ENCODE results near the gene TMIGD2.
"Not testable (repeated sequence)": the region's sequence is repeated elsewhere in the genome, so short reads cannot be mapped to it uniquely, and the experiment has no call there.

The TMIGD2 gene

DNA sequence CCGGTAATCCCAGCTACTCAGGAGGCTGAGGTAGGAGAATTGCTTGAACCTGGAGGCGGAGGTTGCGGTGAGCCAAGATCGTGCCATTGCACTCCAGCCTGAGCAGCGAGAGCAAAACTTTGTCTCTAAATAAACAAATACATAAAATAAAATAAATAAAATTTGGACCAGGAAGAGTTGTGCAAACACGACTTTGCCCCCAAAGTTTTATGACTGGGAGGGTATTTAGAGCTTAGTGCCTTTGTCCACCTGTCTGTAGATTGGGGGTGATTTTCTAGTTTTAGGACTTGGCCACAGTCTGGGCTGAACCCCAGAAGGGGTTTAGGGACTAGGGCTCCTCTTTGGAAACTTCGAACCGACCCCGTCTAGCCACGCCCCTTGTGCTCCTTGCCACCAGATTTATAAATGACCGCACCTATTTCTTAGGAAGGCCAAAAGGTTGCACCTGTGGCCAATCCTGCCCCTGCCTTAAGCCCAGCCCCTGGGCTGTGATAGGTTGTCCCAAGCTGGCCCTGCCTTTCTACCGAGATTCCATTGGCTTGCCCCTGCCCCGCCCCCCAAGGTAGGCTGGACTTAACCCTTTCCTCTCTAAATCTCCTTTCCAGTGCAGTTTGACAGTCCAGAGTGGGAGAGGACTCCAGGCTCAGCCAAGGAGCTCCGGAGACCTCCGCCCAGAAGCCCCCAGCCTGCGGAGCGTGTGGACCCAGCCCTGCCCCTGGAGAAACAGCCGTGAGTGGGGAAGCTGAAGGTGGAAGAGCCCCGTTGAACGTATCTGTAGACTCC lies 17.8 kb downstream of the TMIGD2 start:
- Histone ChIP-seq H3K36me3 (ENCODE audit: control insufficient read depth, insufficient read depth, low read length) (no peaks in the 10 kb centered on the region), H3K4me1 (ENCODE audit: control insufficient read depth, insufficient read depth, low read length) (no peaks in the 10 kb centered on the region), H3K27ac (ENCODE audit: low read depth, low read length) (no peak overlapping the region), H3K9ac (ENCODE audit: low read length) (no peak overlapping the region), H3K4me3 (ENCODE audit: low read length) (peak overlapping the region; percentile 38), H3K27me3 (ENCODE audit: control insufficient read depth, insufficient read depth, low read length) (peaks cover 15% of the 10 kb centered on the region)

DNA sequence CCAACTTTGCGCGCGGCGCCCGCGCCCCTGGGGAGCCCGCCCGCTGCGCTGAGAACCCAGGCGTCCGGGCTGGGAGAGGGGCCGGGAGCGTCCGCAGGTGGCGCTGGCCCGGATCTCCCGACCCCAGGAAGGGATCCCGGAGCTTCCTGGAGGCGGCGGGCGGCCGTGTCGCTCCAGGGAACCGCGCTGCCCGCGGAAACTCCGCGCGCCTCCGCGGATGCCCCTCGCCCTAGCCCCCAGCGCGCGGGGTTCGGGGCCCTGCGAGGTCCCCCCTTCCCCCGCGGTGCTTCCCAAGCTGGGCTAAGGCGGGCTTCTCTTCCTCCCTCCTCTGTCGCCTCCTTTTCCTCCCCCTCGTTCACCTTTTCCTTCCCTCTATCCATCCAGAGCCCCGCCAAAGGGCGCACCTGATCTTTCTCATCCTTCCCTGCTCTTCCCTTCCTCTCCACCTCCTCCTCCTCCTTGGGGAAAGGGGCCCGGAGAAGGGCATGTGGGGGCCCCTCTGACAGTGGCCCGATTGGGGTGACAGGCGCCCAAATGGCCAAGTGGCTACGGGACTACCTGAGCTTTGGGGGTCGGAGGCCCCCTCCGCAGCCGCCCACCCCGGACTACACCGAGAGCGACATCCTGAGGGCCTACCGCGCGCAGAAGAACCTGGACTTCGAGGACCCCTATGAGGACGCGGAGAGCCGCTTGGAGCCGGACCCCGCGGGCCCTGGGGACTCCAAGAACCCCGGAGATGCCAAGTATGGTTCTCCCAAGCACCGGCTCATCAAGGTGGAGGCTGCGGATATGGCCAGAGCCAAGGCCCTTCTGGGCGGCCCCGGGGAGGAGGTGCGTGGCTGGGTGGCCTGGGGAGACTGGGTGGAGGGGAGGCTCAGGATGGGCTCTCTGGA lies 22.4 kb downstream of the TMIGD2 start:
- Histone ChIP-seq H3K9ac (ENCODE audit: low read length) (no peak overlapping the region), H3K4me1 (ENCODE audit: control insufficient read depth, insufficient read depth, low read length) (no peaks in the 10 kb centered on the region), H3K36me3 (ENCODE audit: control insufficient read depth, insufficient read depth, low read length) (no peaks in the 10 kb centered on the region), H3K4me3 (ENCODE audit: low read length) (peak overlapping the region; percentile 32), H3K27ac (ENCODE audit: low read depth, low read length) (no peak overlapping the region), H3K27me3 (ENCODE audit: control insufficient read depth, insufficient read depth, low read length) (peaks cover 23% of the 10 kb centered on the region)

DNA sequence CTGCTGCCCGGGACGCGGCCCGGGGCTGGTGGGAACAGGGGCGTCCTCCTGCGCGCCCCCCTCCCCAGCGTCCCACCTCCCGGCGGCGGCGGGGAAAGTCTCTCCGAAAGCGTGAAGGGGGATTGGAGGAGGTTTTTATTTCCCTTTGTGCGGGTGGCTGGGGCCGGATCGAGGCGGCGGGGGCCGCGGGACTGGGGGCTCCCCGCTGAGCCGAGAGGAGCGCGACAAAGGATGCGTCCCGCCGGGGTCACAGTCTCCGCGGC lies 23.0 kb downstream of the TMIGD2 start:
- H3K27ac ChIP-seq (ENCODE audit: low read depth, low read length), result no peak overlapping the region
- no peak overlapping the region for H3K4me3 ChIP-seq (ENCODE audit: low read length)
- no peak overlapping the region for H3K9ac ChIP-seq (ENCODE audit: low read length)
- peaks cover 23% of the 10 kb centered on the region for H3K27me3 ChIP-seq (ENCODE audit: control insufficient read depth, insufficient read depth, low read length)
- no peaks in the 10 kb centered on the region for H3K36me3 ChIP-seq (ENCODE audit: control insufficient read depth, insufficient read depth, low read length)
- H3K4me1 ChIP-seq (ENCODE audit: control insufficient read depth, insufficient read depth, low read length), result no peaks in the 10 kb centered on the region

DNA sequence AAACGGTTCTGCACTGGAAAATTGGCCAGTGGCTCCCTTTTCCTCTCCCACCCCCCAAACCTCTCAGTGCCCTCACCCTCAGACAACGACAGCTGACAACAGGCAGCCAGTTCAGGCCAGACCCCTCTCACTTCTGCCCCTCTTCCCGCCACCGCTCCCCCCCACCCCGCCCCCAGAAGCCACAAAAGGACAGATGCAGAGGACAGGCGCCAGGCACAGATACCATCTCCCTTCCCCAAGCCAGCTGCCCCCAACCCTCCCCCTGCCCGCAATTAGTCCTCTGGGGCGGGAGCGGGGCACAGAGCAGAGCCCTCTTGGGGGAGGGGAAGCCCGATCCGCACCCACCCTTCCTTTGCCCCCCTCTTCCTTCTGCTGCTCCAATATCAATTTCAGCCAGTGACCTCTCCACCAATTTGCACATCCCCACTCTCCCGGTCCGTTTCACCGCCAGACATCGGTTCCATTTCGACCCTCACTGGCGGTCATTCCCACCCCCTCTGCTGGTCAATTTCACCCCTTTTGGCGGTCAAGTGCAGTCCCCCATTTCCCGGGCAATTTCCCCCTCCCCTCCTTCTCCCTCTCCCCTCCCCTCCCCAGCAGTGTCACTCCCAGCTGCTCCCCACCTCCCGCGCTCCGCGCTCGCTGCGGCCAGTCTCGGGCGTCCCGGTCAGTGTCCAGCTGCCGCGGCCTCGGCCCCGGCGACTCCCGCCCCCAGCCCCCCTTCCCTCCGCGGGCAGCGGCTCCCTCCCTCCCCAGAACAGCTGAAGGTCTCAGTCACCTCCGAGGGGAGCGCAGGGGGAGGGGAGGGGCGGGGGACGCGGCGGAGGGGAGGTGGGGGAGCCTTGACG lies 23.5 kb downstream of the TMIGD2 start, which contains the start of gene SHD:
Gene SHD, plus strand, starts transcription at position 848 of the 848 bp plus-strand sequence. CDS start 798 bp downstream, outside the sequence.
- H3K4me1 ChIP-seq (ENCODE audit: control insufficient read depth, insufficient read depth, low read length), result no peaks in the 10 kb centered on the region
- no peak within 1 kb of the TSS for H3K27ac ChIP-seq (ENCODE audit: low read depth, low read length)
- peaks cover 23% of the 10 kb centered on the region for H3K27me3 ChIP-seq (ENCODE audit: control insufficient read depth, insufficient read depth, low read length)
- no peak within 1 kb of the TSS for H3K9ac ChIP-seq (ENCODE audit: low read length)
- no peaks in the 10 kb centered on the region for H3K36me3 ChIP-seq (ENCODE audit: control insufficient read depth, insufficient read depth, low read length)
- peak within 1 kb of the TSS; percentile 32 for H3K4me3 ChIP-seq (ENCODE audit: low read length)

DNA sequence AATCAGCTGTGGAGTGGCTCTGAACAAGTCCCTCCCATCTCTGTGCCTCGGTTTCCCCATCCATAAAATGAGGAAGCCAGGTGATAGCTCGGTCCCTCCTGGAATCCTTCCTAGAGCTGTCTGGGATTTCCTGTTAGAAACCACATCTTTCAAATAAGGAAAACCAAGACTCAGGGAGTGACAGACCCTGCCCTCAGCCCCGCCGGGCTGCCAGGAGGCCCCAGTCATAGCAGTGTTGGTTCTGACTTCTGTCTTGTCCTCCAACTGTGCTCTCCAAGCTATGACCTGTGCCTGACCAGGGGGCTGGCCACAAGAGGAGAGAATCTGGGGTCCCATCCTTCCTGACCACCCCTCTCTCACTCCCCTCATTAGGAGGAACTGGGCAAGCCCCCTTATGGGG lies 24.2 kb downstream of the TMIGD2 start:
- Histone ChIP-seq H3K4me1 (ENCODE audit: control insufficient read depth, insufficient read depth, low read length) (no peaks in the 10 kb centered on the region), H3K9ac (ENCODE audit: low read length) (no peak overlapping the region), H3K27ac (ENCODE audit: low read depth, low read length) (no peak overlapping the region), H3K36me3 (ENCODE audit: control insufficient read depth, insufficient read depth, low read length) (no peaks in the 10 kb centered on the region), H3K27me3 (ENCODE audit: control insufficient read depth, insufficient read depth, low read length) (peaks cover 23% of the 10 kb centered on the region), H3K4me3 (ENCODE audit: low read length) (no peak overlapping the region)

DNA sequence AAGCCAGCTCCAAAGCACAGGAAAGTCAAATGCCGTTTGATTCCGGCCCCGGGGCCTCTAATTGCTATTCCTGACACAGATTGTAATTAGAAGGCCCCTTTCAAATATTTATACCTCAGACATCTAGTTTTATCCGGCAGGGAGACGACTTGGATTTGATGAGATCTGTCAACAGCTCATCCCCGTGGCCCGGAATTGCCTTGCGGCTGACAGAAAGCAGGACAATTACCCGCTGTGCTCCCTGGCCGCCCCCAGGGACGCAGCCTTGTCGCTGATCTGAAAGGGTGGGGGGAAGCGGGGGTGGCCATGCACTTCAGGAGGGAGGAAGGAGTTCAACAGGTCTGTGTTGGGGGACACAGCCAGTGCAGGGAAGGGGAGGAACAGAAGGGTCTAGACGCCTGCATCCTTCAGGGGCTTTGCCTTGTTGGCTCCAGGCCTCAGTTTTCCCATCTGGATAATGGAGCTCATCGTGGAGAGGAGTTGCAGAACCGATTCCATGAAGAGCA lies 24.9 kb downstream of the TMIGD2 start:
- no peak overlapping the region for H3K27ac ChIP-seq (ENCODE audit: low read depth, low read length)
- peaks cover 23% of the 10 kb centered on the region for H3K27me3 ChIP-seq (ENCODE audit: control insufficient read depth, insufficient read depth, low read length)
- no peaks in the 10 kb centered on the region for H3K4me1 ChIP-seq (ENCODE audit: control insufficient read depth, insufficient read depth, low read length)

DNA sequence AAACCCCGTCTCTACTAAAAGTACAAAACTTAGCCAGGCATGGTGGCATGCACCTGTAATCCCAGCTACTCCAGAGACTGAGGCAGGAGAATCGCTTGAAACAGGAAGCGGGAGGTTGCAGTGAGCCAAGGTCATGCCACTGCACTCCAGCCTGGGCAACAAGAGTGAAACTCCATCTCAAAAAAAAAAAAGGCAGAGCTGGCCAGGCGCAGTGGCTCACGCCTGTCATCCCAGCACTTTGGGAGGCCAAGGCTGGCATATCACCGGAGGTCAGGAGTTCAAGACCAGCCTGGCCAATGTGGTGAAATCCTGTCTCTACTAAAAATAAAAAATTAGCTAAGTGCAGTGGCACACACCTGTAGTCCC lies 27.9 kb downstream of the TMIGD2 start:
- H3K9ac ChIP-seq (ENCODE audit: low read length); H3K4me1 ChIP-seq (ENCODE audit: control insufficient read depth, insufficient read depth, low read length); H3K27me3 ChIP-seq (ENCODE audit: control insufficient read depth, insufficient read depth, low read length); H3K4me3 ChIP-seq (ENCODE audit: low read length); H3K36me3 ChIP-seq (ENCODE audit: control insufficient read depth, insufficient read depth, low read length); H3K27ac ChIP-seq (ENCODE audit: low read depth, low read length): not testable (repeated sequence)

More for the DNA sequence above, 24.9 kb downstream of the TMIGD2 start:
- Histone ChIP-seq H3K4me3 (ENCODE audit: low read length) (no peak overlapping the region), H3K36me3 (ENCODE audit: control insufficient read depth, insufficient read depth, low read length) (no peaks in the 10 kb centered on the region), H3K9ac (ENCODE audit: low read length) (no peak overlapping the region)

DNA sequence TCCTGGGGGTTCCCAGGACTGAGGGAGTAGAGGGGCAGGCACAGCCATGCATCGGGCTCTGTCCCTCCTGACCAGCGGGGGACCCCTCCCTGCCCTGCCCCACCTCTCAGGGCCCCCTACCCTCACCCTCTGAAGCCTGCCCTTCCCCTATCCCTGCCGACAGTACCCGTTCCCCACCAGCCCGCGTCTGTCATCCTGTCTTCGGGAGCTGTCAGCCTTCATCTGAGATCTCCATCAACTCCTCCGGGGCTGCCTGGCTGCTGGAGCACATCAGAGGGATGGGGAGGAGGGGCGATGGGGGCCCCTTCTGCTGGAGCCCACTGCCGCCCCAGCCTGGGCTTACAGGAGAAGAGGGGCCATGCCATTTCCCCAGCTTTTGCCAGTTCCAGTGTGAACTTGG lies 29.3 kb downstream of the TMIGD2 start:
- peaks cover 9% of the 10 kb centered on the region for H3K36me3 ChIP-seq (ENCODE audit: control insufficient read depth, insufficient read depth, low read length)
- H3K27me3 ChIP-seq (ENCODE audit: control insufficient read depth, insufficient read depth, low read length), result peaks cover 1% of the 10 kb centered on the region
- no peak overlapping the region for H3K9ac ChIP-seq (ENCODE audit: low read length)
- no peak overlapping the region for H3K4me3 ChIP-seq (ENCODE audit: low read length)
- no peak overlapping the region for H3K27ac ChIP-seq (ENCODE audit: low read depth, low read length)
- H3K4me1 ChIP-seq (ENCODE audit: control insufficient read depth, insufficient read depth, low read length), result no peaks in the 10 kb centered on the region

DNA sequence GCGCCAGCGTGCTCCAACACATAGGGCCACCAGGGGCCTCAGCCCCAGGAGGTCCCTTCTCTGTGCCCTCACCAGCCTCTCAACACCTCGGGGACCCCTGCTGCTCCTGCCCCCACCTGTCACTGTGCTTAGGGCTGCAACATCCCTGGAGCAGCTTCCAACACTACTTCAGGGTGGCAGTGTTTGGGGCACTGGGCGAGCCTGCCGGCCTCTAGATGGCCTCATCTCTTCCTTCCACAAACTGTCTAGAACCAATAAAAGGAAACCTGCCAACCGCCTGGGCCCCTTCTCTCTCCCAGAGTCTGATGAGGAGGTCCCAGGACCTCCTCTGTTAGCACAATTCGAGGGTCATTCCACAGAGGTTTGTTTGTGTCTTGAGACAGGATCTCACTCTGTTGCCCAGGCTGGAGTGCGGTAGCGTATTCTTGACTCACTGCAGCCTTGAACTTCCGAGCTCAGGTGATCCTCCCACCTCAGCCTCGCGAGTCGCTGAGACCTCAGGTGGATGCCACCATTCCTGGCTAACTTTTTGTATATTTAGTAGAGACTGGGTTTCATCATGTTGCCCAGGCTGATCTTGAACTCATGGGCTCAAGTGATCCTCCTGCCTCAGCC lies 33.3 kb downstream of the TMIGD2 start:
- Histone ChIP-seq H3K27me3 (ENCODE audit: control insufficient read depth, insufficient read depth, low read length) (no peaks in the 10 kb centered on the region), H3K4me1 (ENCODE audit: control insufficient read depth, insufficient read depth, low read length) (no peaks in the 10 kb centered on the region), H3K27ac (ENCODE audit: low read depth, low read length) (no peak overlapping the region), H3K36me3 (ENCODE audit: control insufficient read depth, insufficient read depth, low read length) (peaks cover 12% of the 10 kb centered on the region), H3K9ac (ENCODE audit: low read length) (no peak overlapping the region), H3K4me3 (ENCODE audit: low read length) (no peak overlapping the region)

DNA sequence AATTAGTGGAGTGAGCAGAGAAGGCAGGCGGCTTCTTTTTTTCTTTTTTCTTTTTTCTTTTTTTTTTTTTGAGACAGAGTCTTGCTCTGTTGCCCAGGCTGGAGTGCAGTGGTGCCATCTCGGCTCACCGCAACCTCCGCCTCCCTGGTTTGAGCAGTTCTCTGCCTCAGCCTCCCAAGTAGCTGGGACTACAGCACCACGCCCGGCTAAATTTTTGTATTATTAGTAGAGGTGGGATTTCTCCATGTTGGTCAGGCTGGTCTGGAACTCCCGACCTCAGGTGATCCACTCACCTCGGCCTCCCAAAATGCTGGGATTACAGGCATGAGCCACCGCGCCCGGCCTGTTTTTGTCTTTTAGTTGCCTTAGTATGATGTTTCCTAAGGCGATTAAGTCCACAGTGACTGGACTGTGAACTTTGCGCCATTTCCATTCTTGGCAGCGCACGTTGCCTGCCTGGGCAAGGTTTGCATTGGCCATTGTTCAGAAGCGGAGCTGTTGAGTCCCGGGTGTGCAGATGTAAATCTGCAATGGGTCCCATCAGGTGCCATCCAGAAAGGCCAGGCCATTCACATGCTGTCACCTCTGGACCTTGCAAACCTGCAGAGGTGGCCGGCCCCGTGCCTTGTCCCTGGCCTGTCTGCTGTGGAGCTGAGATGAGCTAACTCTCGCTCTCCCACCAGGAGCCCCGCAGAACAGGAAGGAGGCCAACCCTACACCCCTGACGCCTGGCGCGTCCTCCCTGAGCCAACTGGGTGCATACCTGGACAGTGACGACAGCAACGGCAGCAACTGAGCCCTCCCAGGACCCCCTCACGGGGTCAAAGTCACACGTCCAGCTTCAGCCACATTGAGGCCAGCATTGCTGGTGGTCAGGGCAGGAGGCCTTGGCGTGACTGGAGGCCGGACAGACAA lies 34.0 kb downstream of the TMIGD2 start:
- no peak overlapping the region for H3K4me3 ChIP-seq (ENCODE audit: low read length)
- no peak overlapping the region for H3K27ac ChIP-seq (ENCODE audit: low read depth, low read length)
- no peaks in the 10 kb centered on the region for H3K27me3 ChIP-seq (ENCODE audit: control insufficient read depth, insufficient read depth, low read length)
- no peaks in the 10 kb centered on the region for H3K4me1 ChIP-seq (ENCODE audit: control insufficient read depth, insufficient read depth, low read length)
- peaks cover 15% of the 10 kb centered on the region for H3K36me3 ChIP-seq (ENCODE audit: control insufficient read depth, insufficient read depth, low read length)
- no peak overlapping the region for H3K9ac ChIP-seq (ENCODE audit: low read length)
